Measurements from ENCODE around the gene ZC2HC1B. TPM values are rescaled to one million over a fixed set of nuclear protein-coding genes. Genes with fewer than 3 reads are reported as not detected.

The ZC2HC1B gene
- total and polyA plus RNA-seq, 4 donors, result not detected

DNA sequence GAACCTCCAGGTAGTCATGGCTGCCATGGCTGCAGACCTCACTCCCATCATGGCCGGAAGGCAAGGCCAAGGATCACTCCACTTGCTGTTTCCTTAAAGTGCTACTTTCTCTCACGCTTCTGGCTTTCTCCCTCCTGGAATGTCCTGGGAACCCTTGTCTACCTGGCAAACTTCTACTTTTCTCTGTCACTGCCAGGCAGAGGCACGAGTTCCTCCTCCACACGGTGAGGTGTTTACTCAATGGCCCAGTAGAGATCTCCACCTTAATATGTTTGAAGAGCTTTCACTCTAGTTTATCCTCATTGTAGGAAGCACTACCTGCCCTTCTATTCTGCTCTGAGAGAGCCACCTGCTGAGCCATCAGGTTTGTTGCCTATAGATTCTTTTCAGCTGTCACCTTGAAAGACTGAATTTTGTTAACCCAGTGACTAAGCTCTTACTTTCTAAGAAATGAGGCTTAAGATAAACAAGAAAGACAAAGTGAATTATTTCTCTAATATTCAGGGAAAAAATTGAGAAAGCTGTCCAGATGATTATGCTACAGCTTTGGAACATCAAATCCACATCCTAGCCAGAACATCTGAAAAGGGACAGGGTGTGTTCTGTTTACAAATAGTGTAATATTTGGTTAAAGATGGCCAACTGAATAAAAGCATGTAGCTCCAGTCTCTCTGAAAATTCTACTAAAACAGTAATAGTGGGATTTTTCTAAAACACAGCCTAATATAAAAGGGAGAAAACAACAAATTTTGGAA, 88.8 kb downstream of the ZC2HC1B start:
- DNase-seq (ENCODE audit: low spot score), result no peak
- H3K4me3 ChIP-seq (ENCODE audit: low read depth in 1 of 3, low read length in 3 of 3), result no peak overlapping the region
- no peaks in the 10 kb centered on the region for H3K4me1 ChIP-seq (ENCODE audit: control insufficient read depth in 4 of 4, insufficient read depth in 4 of 4, low read length in 3 of 4)
- H3K27ac ChIP-seq (ENCODE audit: low read depth in 1 of 2, low read length in 2 of 2), result no peak overlapping the region
- no peaks in the 10 kb centered on the region for H3K27me3 ChIP-seq (ENCODE audit: control insufficient read depth in 4 of 4, insufficient read depth in 4 of 4, low read length in 3 of 4)
- H3K9me3 ChIP-seq (ENCODE audit: control insufficient read depth in 4 of 4, low read length in 3 of 4), result no peaks in the 10 kb centered on the region
- H3K9ac ChIP-seq (ENCODE audit: low read depth in 1 of 2, low read length in 2 of 2), result no peak overlapping the region
- TF ChIP-seq SP1 (IDR thresholded peaks at IDR 0.05) (no peak), NR2F2 (IDR thresholded peaks at IDR 0.05) (no peak), TAF1 (conservative IDR thresholded peaks at IDR 0.05) (no peak), RXRA (IDR thresholded peaks at IDR 0.05) (no peak), JUND (IDR thresholded peaks at IDR 0.05) (no peak), EGR1 (IDR thresholded peaks at IDR 0.05; ENCODE audit: low read depth in 2 of 2) (no peak), HNF4G (IDR thresholded peaks at IDR 0.05) (no peak), HNF4A (conservative IDR thresholded peaks at IDR 0.05) (no peak), RAD21 (IDR thresholded peaks at IDR 0.05) (no peak), FOXA2 (IDR thresholded peaks at IDR 0.05) (no peak)
- TF ChIP-seq, protein P1, sequence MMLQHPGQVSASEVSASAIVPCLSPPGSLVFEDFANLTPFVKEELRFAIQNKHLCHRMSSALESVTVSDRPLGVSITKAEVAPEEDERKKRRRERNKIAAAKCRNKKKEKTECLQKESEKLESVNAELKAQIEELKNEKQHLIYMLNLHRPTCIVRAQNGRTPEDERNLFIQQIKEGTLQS (IDR thresholded peaks at IDR 0.05), result no peak
- TF ChIP-seq, protein P2, sequence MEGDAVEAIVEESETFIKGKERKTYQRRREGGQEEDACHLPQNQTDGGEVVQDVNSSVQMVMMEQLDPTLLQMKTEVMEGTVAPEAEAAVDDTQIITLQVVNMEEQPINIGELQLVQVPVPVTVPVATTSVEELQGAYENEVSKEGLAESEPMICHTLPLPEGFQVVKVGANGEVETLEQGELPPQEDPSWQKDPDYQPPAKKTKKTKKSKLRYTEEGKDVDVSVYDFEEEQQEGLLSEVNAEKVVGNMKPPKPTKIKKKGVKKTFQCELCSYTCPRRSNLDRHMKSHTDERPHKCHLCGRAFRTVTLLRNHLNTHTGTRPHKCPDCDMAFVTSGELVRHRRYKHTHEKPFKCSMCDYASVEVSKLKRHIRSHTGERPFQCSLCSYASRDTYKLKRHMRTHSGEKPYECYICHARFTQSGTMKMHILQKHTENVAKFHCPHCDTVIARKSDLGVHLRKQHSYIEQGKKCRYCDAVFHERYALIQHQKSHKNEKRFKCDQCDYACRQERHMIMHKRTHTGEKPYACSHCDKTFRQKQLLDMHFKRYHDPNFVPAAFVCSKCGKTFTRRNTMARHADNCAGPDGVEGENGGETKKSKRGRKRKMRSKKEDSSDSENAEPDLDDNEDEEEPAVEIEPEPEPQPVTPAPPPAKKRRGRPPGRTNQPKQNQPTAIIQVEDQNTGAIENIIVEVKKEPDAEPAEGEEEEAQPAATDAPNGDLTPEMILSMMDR (IDR thresholded peaks at IDR 0.05; ENCODE audit: low read depth, low read length, missing input control), result no peak
- TF ChIP-seq, protein P3, sequence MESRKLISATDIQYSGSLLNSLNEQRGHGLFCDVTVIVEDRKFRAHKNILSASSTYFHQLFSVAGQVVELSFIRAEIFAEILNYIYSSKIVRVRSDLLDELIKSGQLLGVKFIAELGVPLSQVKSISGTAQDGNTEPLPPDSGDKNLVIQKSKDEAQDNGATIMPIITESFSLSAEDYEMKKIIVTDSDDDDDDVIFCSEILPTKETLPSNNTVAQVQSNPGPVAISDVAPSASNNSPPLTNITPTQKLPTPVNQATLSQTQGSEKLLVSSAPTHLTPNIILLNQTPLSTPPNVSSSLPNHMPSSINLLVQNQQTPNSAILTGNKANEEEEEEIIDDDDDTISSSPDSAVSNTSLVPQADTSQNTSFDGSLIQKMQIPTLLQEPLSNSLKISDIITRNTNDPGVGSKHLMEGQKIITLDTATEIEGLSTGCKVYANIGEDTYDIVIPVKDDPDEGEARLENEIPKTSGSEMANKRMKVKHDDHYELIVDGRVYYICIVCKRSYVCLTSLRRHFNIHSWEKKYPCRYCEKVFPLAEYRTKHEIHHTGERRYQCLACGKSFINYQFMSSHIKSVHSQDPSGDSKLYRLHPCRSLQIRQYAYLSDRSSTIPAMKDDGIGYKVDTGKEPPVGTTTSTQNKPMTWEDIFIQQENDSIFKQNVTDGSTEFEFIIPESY (IDR thresholded peaks at IDR 0.05), result no peak
- no peaks in the 10 kb centered on the region for H3K36me3 ChIP-seq (ENCODE audit: control insufficient read depth in 4 of 4, insufficient read depth in 3 of 4, low read depth in 1 of 4, low read length in 3 of 4)
- 83% methylated on average over 4 of the region's 4 CpGs for WGBS

DNA sequence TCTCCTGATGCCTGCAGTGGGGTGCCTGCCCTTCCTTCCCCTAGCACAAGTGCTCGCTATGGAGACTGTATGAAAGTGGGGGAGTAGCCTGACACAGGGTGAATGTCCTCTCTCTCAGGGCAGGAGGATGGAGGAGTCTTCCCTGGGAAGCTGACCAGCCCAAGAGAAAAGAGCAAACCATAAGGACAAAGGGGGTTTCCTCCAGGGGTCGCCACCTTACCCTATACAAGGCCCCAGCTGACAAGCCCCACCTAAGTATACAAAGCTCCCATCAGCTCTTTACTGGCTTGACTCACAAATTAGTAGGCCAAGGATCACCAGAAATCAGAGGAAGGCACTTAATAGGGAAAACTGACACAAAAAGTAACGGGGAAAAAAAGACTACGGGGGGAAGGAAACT, 89.6 kb downstream of the ZC2HC1B start:
- TF ChIP-seq RXRA (IDR thresholded peaks at IDR 0.05), result no peak
- no peak for TF ChIP-seq YY1 (IDR thresholded peaks at IDR 0.05)
- no peaks in the 10 kb centered on the region for H3K4me1 ChIP-seq (ENCODE audit: control insufficient read depth in 4 of 4, insufficient read depth in 4 of 4, low read length in 3 of 4)
- H3K4me3 ChIP-seq (ENCODE audit: low read depth in 1 of 3, low read length in 3 of 3), result no peak overlapping the region
- peaks cover 0 to under 1% (median 0%) of the 10 kb centered on the region in 4 donors for H3K27me3 ChIP-seq (ENCODE audit: control insufficient read depth in 4 of 4, insufficient read depth in 4 of 4, low read length in 3 of 4)
- no peak overlapping the region for H3K27ac ChIP-seq (ENCODE audit: low read depth in 1 of 2, low read length in 2 of 2)
- no peak for DNase-seq (ENCODE audit: low spot score)
- no peaks in the 10 kb centered on the region for H3K36me3 ChIP-seq (ENCODE audit: control insufficient read depth in 4 of 4, insufficient read depth in 3 of 4, low read depth in 1 of 4, low read length in 3 of 4)
- no peak overlapping the region for H3K9ac ChIP-seq (ENCODE audit: low read depth in 1 of 2, low read length in 2 of 2)
- WGBS, result 87% methylated on average over 4 of the region's 4 CpGs
- no peaks in the 10 kb centered on the region for H3K9me3 ChIP-seq (ENCODE audit: control insufficient read depth in 4 of 4, low read length in 3 of 4)

DNA sequence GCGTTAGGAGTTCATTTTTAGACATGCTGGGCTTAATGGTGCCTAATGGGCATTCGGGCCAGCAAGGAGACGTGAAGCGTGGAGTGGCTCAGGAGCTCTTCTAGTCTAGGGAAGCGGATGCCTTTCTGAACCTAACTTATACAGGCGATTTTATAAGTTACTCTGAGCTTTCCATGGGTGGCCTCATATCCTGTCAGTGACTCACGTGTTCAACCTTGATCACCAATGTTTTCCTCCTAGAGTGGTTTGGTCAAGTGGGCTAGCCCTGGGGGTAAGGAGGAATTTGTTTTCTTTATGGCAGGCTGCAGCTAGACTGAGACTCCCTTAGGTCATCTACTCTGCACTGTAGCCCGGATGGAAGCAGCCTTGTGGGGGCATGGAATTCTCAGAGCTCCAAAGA, 91.7 kb downstream of the ZC2HC1B start:
- peaks cover 0 to 3% (median 0%) of the 10 kb centered on the region in 4 donors for H3K27me3 ChIP-seq (ENCODE audit: control insufficient read depth in 4 of 4, insufficient read depth in 4 of 4, low read length in 3 of 4)
- WGBS, result 91% methylated on average over 8 of the region's 8 CpGs
- DNase-seq (ENCODE audit: low spot score), result no peak
- no peaks in the 10 kb centered on the region for H3K36me3 ChIP-seq (ENCODE audit: control insufficient read depth in 4 of 4, insufficient read depth in 3 of 4, low read depth in 1 of 4, low read length in 3 of 4)
- no peak overlapping the region for H3K27ac ChIP-seq (ENCODE audit: low read depth in 1 of 2, low read length in 2 of 2)
- H3K9me3 ChIP-seq (ENCODE audit: control insufficient read depth in 4 of 4, low read length in 3 of 4), result no peaks in the 10 kb centered on the region
- no peak overlapping the region for H3K4me3 ChIP-seq (ENCODE audit: low read depth in 1 of 3, low read length in 3 of 3)
- H3K4me1 ChIP-seq (ENCODE audit: control insufficient read depth in 4 of 4, insufficient read depth in 4 of 4, low read length in 3 of 4), result no peaks in the 10 kb centered on the region
- H3K9ac ChIP-seq (ENCODE audit: low read depth in 1 of 2, low read length in 2 of 2), result no peak overlapping the region
- TF ChIP-seq, protein P1 (IDR thresholded peaks at IDR 0.05), result no peak
- TF ChIP-seq HNF4A (conservative IDR thresholded peaks at IDR 0.05) (no peak), HNF4G (IDR thresholded peaks at IDR 0.05) (no peak), EGR1 (IDR thresholded peaks at IDR 0.05; ENCODE audit: low read depth in 2 of 2) (no peak), GABPA (IDR thresholded peaks at IDR 0.05 in 1 of 2, conservative IDR thresholded peaks at IDR 0.05 in 1 of 2) (no peak), YY1 (IDR thresholded peaks at IDR 0.05) (no peak)
- TF ChIP-seq, protein P3 (IDR thresholded peaks at IDR 0.05), result no peak
- TF ChIP-seq, protein P4, sequence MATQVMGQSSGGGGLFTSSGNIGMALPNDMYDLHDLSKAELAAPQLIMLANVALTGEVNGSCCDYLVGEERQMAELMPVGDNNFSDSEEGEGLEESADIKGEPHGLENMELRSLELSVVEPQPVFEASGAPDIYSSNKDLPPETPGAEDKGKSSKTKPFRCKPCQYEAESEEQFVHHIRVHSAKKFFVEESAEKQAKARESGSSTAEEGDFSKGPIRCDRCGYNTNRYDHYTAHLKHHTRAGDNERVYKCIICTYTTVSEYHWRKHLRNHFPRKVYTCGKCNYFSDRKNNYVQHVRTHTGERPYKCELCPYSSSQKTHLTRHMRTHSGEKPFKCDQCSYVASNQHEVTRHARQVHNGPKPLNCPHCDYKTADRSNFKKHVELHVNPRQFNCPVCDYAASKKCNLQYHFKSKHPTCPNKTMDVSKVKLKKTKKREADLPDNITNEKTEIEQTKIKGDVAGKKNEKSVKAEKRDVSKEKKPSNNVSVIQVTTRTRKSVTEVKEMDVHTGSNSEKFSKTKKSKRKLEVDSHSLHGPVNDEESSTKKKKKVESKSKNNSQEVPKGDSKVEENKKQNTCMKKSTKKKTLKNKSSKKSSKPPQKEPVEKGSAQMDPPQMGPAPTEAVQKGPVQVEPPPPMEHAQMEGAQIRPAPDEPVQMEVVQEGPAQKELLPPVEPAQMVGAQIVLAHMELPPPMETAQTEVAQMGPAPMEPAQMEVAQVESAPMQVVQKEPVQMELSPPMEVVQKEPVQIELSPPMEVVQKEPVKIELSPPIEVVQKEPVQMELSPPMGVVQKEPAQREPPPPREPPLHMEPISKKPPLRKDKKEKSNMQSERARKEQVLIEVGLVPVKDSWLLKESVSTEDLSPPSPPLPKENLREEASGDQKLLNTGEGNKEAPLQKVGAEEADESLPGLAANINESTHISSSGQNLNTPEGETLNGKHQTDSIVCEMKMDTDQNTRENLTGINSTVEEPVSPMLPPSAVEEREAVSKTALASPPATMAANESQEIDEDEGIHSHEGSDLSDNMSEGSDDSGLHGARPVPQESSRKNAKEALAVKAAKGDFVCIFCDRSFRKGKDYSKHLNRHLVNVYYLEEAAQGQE (IDR thresholded peaks at IDR 0.05), result no peak
- TF ChIP-seq, protein P5, sequence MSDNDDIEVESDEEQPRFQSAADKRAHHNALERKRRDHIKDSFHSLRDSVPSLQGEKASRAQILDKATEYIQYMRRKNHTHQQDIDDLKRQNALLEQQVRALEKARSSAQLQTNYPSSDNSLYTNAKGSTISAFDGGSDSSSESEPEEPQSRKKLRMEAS (IDR thresholded peaks at IDR 0.05), result no peak

All from liver (tissue), 9 donors.